Neural cell (in vitro differentiated cells): ENCODE results near the gene MEA1. TPM values are rescaled to one million over a fixed set of nuclear protein-coding genes. Genes with fewer than 3 reads are reported as not detected.

Experiments
- H2AFZ ChIP-seq: fragments of 200-600, 300-800 bp; sonication (generic), shearing (Covaris generic); 2 replicates; pipeline ENCODE4 v1.6.0; 2014; ENCODE audit warnings: low read depth, mild to moderate bottlenecking, antibody characterized with exemption, low read length, moderate library complexity
- H3F3A ChIP-seq: fragments of 200-600 bp; shearing (Covaris generic); 2 replicates; pipeline ENCODE4 v1.6.1; 2016; ENCODE audit warnings: mild to moderate bottlenecking, moderate library complexity, mixed read lengths, antibody characterized with exemption, low read length; ENCODE audit not compliant: insufficient read depth, poor library complexity, severe bottlenecking
- H3K27ac ChIP-seq: fragments of 200-600, 300-800 bp; sonication (generic), shearing (Covaris generic); 2 replicates; pipeline ENCODE4 v1.5.1; 2014; ENCODE audit warnings: mild to moderate bottlenecking, low read length, moderate library complexity
- H3K27me3 ChIP-seq: fragments of 300-800, 200-600 bp; sonication (generic), shearing (Covaris generic); 2 replicates; pipeline ENCODE4 v1.6.0; 2014; ENCODE audit warnings: mild to moderate bottlenecking, low read depth, low read length, moderate library complexity; ENCODE audit not compliant: insufficient read depth
- H3K36me3 ChIP-seq: fragments of 300-800, 200-600 bp; sonication (generic), shearing (Covaris generic); 2 replicates; pipeline ENCODE4 v1.5.1; 2014; ENCODE audit warnings: mild to moderate bottlenecking, antibody characterized with exemption, low read length, moderate library complexity; ENCODE audit not compliant: insufficient read depth
- H3K4me2 ChIP-seq: fragments of 300-800, 200-600 bp; sonication (generic), shearing (Covaris generic); 2 replicates; pipeline ENCODE4 v1.6.0; 2014; ENCODE audit warnings: mild to moderate bottlenecking, low read length
- H3K4me3 ChIP-seq: fragments of 300-800, 200-600 bp; sonication (generic), shearing (Covaris generic); 2 replicates; pipeline ENCODE4 v1.5.1; 2014; ENCODE audit warnings: mild to moderate bottlenecking, low read length, moderate library complexity
- H3K79me2 ChIP-seq: fragments of 200-600 bp; shearing (Covaris generic); replicated peaks from 2 replicates; pipeline ENCODE4 v1.6.0; 2014; ENCODE audit warnings: mild to moderate bottlenecking, low read length, moderate library complexity; ENCODE audit not compliant: insufficient read depth
- H3K9ac ChIP-seq: fragments of 300-800, 200-600 bp; sonication (generic), shearing (Covaris generic); 2 replicates; pipeline ENCODE4 v1.6.1; 2016; ENCODE audit warnings: mild to moderate bottlenecking, low read length, mixed read lengths
- H3K9me2 ChIP-seq: fragments of 200-600 bp; shearing (Covaris generic); 2 replicates; pipeline ENCODE4 v1.6.1; 2016; ENCODE audit warnings: mild to moderate bottlenecking, low read length, mixed read lengths; ENCODE audit not compliant: insufficient read depth
- H3K9me3 ChIP-seq: fragments of 200-600, 300-800 bp; sonication (generic), shearing (Covaris generic); 2 replicates; pipeline ENCODE4 v1.6.1; 2016; ENCODE audit warnings: mild to moderate bottlenecking, mixed run types, low read length, moderate library complexity, mixed read lengths
- H4K20me1 ChIP-seq: fragments of 200-600 bp; shearing (Covaris generic); 2 replicates; pipeline ENCODE4 v1.6.1; 2016; ENCODE audit warnings: mild to moderate bottlenecking, mixed run types; ENCODE audit not compliant: insufficient read depth
- CTCF ChIP-seq: fragments of 450-650 bp; IDR thresholded peaks from 2 replicates; pipeline ENCODE4 v1.5.1; 2014; ENCODE audit warnings: antibody characterized with exemption, mild to moderate bottlenecking, moderate library complexity; ENCODE audit not compliant: poor library complexity, severe bottlenecking
- EP300 ChIP-seq: fragments of 450-650 bp; conservative IDR thresholded peaks from 2 replicates; pipeline ENCODE4 v1.6.1; 2014; ENCODE audit warnings: antibody characterized with exemption, mild to moderate bottlenecking, moderate library complexity; ENCODE audit not compliant: poor library complexity, severe bottlenecking
- EZH2 ChIP-seq: fragments of 200-600, 300-800 bp; shearing (Covaris generic), sonication (generic); IDR thresholded peaks from 2 replicates; pipeline ENCODE4 v1.6.1; 2014; ENCODE audit warnings: antibody characterized with exemption, low read length, borderline replicate concordance, mild to moderate bottlenecking; ENCODE audit not compliant: insufficient read depth, poor library complexity, severe bottlenecking
- MXI1 ChIP-seq: fragments of 450-650 bp; conservative IDR thresholded peaks from 2 replicates; pipeline ENCODE4 v1.6.1; 2014; ENCODE audit warnings: antibody characterized with exemption, mild to moderate bottlenecking; ENCODE audit not compliant: poor library complexity, severe bottlenecking
- POLR2AphosphoS5 ChIP-seq: IDR thresholded peaks from 2 replicates; pipeline ENCODE4 v1.6.1; 2012
- RAD21 ChIP-seq: fragments of 450-650 bp; conservative IDR thresholded peaks from 2 replicates; pipeline ENCODE4 v1.6.1; 2014; ENCODE audit warnings: antibody characterized with exemption, mild to moderate bottlenecking, moderate library complexity
- REST ChIP-seq: IDR thresholded peaks from 2 replicates; pipeline ENCODE4 v1.6.1; 2012; ENCODE audit warnings: borderline replicate concordance
- SMC3 ChIP-seq: fragments of 450-650 bp; conservative IDR thresholded peaks from 2 replicates; pipeline ENCODE4 v1.6.1; 2014; ENCODE audit warnings: antibody characterized with exemption, mild to moderate bottlenecking, moderate library complexity; ENCODE audit not compliant: poor library complexity
- TAF1 ChIP-seq: IDR thresholded peaks from 2 replicates; pipeline ENCODE4 v1.6.1; 2012; ENCODE audit warnings: low read depth
- polyA plus RNA-seq: library from polyadenylated mRNA; depleted of rRNA; stranded (reverse); fragments of >200 nt; gene quantifications from 2 replicates; pipeline ENCODE4 v1.2.3, GENCODE V29; 2014

The MEA1 gene
- polyA plus RNA-seq, 1 donor from 2014 or later, result 119 TPM

- no peak overlapping the region for H3K9ac ChIP-seq
- no peaks in the 10 kb centered on the region for H3K9me2 ChIP-seq
- H2AFZ ChIP-seq, result no peak overlapping the region
- H3F3A ChIP-seq, result no peaks in the 10 kb centered on the region
- no peak overlapping the region for H3K4me2 ChIP-seq
- no peaks in the 10 kb centered on the region for H3K9me3 ChIP-seq
- no peak for TF ChIP-seq EP300
- no peak for TF ChIP-seq POLR2AphosphoS5
- no peak for TF ChIP-seq MXI1
- no peak for TF ChIP-seq RAD21
- TF ChIP-seq REST, result no peak
- no peak for TF ChIP-seq SMC3
- TF ChIP-seq EZH2, result no peak
- TF ChIP-seq CTCF, result no peak
- no peak for TF ChIP-seq TAF1
- H3K4me3 ChIP-seq, result no peak overlapping the region
- H3K27ac ChIP-seq, result no peak overlapping the region
- H3K36me3 ChIP-seq, result no peaks in the 10 kb centered on the region
- H4K20me1 ChIP-seq, result no peaks in the 10 kb centered on the region
- no peaks in the 10 kb centered on the region for H3K79me2 ChIP-seq
- no peaks in the 10 kb centered on the region for H3K27me3 ChIP-seq
Observed at GRCh38 chr6:42971746-42972327, 41.9 kb downstream of the MEA1 start.

DNA sequence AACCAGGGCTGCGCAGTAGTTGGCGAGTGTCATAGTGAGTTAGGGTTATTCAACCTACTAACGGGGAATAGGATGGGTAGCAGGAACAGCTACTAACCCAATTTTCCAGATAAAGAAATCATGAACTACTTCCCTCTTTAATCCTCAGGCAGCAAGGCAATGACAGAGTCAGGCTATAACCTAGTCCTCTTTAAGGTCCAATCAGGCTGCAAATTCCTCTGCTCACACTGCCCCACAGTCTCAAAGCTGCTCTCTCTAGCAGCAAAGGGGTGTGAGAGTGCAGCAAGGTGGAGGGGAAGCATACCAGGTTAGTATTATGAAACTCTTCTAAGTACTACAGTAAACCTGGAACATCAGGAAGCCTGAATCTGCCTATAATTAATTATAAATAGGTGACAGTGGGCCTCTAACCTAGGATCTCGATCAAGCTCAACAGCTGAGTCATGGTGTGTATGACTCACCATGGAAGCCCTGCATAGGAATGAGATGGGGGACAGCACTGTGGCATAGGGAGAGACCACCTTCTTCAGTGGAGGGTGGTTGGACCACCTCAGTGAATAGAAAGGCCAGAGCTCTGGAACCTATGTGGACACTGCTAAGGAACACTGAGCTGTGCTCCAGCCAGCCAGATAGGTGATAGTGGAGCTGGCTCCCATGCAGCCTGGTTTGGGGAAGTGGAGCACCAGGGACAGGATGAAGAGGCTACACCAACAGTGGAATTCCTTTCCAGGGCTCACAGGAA is 42.7 kb downstream of the MEA1 start:
- H3K4me2 ChIP-seq, result no peak overlapping the region

More for the DNA sequence above, 42.7 kb downstream of the MEA1 start:
- Histone ChIP-seq H2AFZ (no peak overlapping the region), H3K9me2 (no peaks in the 10 kb centered on the region), H3K27me3 (no peaks in the 10 kb centered on the region), H3K9me3 (no peaks in the 10 kb centered on the region), H3K27ac (no peak overlapping the region), H3K79me2 (no peaks in the 10 kb centered on the region), H3F3A (no peaks in the 10 kb centered on the region), H3K36me3 (no peaks in the 10 kb centered on the region), H4K20me1 (no peaks in the 10 kb centered on the region), H3K9ac (no peak overlapping the region), H3K4me3 (no peak overlapping the region)
- TF ChIP-seq MXI1 (no peak), REST (no peak), EP300 (no peak), TAF1 (no peak), CTCF (no peak), SMC3 (no peak), EZH2 (no peak), POLR2AphosphoS5 (no peak), RAD21 (no peak)
